GM23338 (cell line): ENCODE measurements around the gene TMEM170B. TPM values are rescaled to one million over a fixed set of nuclear protein-coding genes. Genes with fewer than 3 reads are reported as not detected.

Experiments used
- ATAC-seq: fragments of 200-7000 bp; cut with Tn5 transposase; 3 replicates; pipeline ENCODE4 v1.9.1; 2020
- DNase-seq: peaks from one replicate; pipeline ENCODE4 v3.0.0-alpha.2; 2015; ENCODE audit warnings: low spot score
- H2AFZ ChIP-seq: fragments of 200-600 bp; sonication (generic); 2 replicates; pipeline ENCODE4 v1.8.0; 2016; ENCODE audit warnings: antibody characterized with exemption, mild to moderate bottlenecking, moderate library complexity
- H3F3A ChIP-seq: fragments of 200-600 bp; sonication (generic); replicated peaks from 2 replicates; pipeline ENCODE4 v1.8.0; 2017; ENCODE audit warnings: antibody characterized with exemption, mixed run types, low read depth
- H3K27ac ChIP-seq: fragments of 200-600 bp; sonication (generic); 2 replicates; pipeline ENCODE4 v1.6.1; 2016; ENCODE audit warnings: low read depth
- H3K27me3 ChIP-seq: fragments of 200-600 bp; sonication (generic); 2 replicates; pipeline ENCODE4 v1.8.0; 2016; ENCODE audit warnings: mild to moderate bottlenecking, mixed run types, moderate library complexity; ENCODE audit not compliant: insufficient read depth
- H3K36me3 ChIP-seq: fragments of 200-600 bp; sonication (generic); 2 replicates; pipeline ENCODE4 v1.8.0; 2016; ENCODE audit warnings: mild to moderate bottlenecking; ENCODE audit not compliant: insufficient read depth
- H3K4me1 ChIP-seq: fragments of 200-600 bp; sonication (generic); 2 replicates; pipeline ENCODE4 v1.8.0; 2016; ENCODE audit warnings: mild to moderate bottlenecking, moderate library complexity; ENCODE audit not compliant: insufficient read depth
- H3K4me2 ChIP-seq: fragments of 200-600 bp; sonication (generic); 2 replicates; pipeline ENCODE4 v1.7.1; 2017; ENCODE audit warnings: mixed run types
- H3K4me3 ChIP-seq: fragments of 200-600 bp; sonication (generic); 2 replicates; pipeline ENCODE4 v1.6.1; 2016; ENCODE audit warnings: mixed run types
- H3K79me2 ChIP-seq: fragments of 200-600 bp; sonication (generic); replicated peaks from 2 replicates; pipeline ENCODE4 v1.8.0; 2017; ENCODE audit warnings: mild to moderate bottlenecking; ENCODE audit not compliant: insufficient read depth
- H3K9me2 ChIP-seq: fragments of 200-600 bp; sonication (generic); 2 replicates; pipeline ENCODE4 v1.8.0; 2017; ENCODE audit not compliant: insufficient read depth
- H4K20me1 ChIP-seq: fragments of 200-600 bp; sonication (generic); replicated peaks from 2 replicates; pipeline ENCODE4 v1.8.0; 2017; ENCODE audit warnings: mild to moderate bottlenecking; ENCODE audit not compliant: insufficient read depth
- H3K27ac Mint-ChIP-seq: 2 replicates; pipeline ENCODE4 v1.8.0; 2020; ENCODE audit warnings: inconsistent platforms, mild to moderate bottlenecking, moderate library complexity, mixed read lengths
- H3K27me3 Mint-ChIP-seq: 3 replicates; pipeline ENCODE4 v1.8.0; 2022; ENCODE audit warnings: low read depth, mild to moderate bottlenecking, moderate library complexity, mixed read lengths, inconsistent platforms; ENCODE audit not compliant: insufficient read depth, poor library complexity
- H3K36me3 Mint-ChIP-seq: 3 replicates; pipeline ENCODE4 v1.8.0; 2021; ENCODE audit warnings: low read depth, mild to moderate bottlenecking, inconsistent platforms, moderate library complexity, mixed read lengths
- H3K4me1 Mint-ChIP-seq: 3 replicates; pipeline ENCODE4 v1.8.0; 2020; ENCODE audit warnings: mild to moderate bottlenecking, inconsistent platforms, mixed read lengths
- H3K4me3 Mint-ChIP-seq: 3 replicates; pipeline ENCODE4 v1.8.0; 2021; ENCODE audit warnings: moderate library complexity, mild to moderate bottlenecking, inconsistent platforms, mixed read lengths
- H3K9me3 Mint-ChIP-seq: 3 replicates; pipeline ENCODE4 v1.8.0; 2020; ENCODE audit warnings: moderate library complexity, mild to moderate bottlenecking, inconsistent platforms, mixed read lengths
- CREB1 ChIP-seq: fragments of 250-450 bp; sonication (Bioruptor Pico); IDR thresholded peaks from 2 replicates; pipeline ENCODE4 v1.5.0; 2020; ENCODE audit warnings: low read depth, mild to moderate bottlenecking, moderate library complexity
- CTCF ChIP-seq, 2 experiments: fragments of 200-600 bp in 1 of 2; sonication (generic) in 1 of 2; conservative IDR thresholded peaks; 2 replicates each; pipeline versions ENCODE4 v1.5.1 to v1.6.1; 2016 to 2017; ENCODE audit warnings: antibody characterized with exemption in 2 of 2, low read depth in 2 of 2, mild to moderate bottlenecking in 2 of 2, moderate library complexity in 1 of 2
- ETS1 ChIP-seq: IDR thresholded peaks from 2 replicates; pipeline ENCODE4 v1.6.1; 2016; ENCODE audit warnings: antibody characterized with exemption
- EZH2 ChIP-seq: fragments of 200-600 bp; sonication (generic); IDR thresholded peaks from one replicate; pipeline ENCODE4 v1.8.0; 2017; ENCODE audit warnings: antibody characterized with exemption, mild to moderate bottlenecking, low read depth; ENCODE audit not compliant: unreplicated experiment
- EZH2phosphoT487 ChIP-seq: fragments of 200-600 bp; sonication (generic); IDR thresholded peaks from one replicate; pipeline ENCODE4 v1.8.1; 2018; ENCODE audit warnings: antibody characterized with exemption; ENCODE audit not compliant: unreplicated experiment
- JUNB ChIP-seq: IDR thresholded peaks from one replicate; pipeline ENCODE4 v1.6.1; 2016; ENCODE audit warnings: antibody characterized with exemption; ENCODE audit not compliant: unreplicated experiment
- NANOG ChIP-seq: IDR thresholded peaks from 2 replicates; pipeline ENCODE4 v1.6.1; 2016; ENCODE audit warnings: antibody characterized with exemption, borderline replicate concordance
- POLR2AphosphoS5 ChIP-seq: IDR thresholded peaks from 2 replicates; pipeline ENCODE4 v1.6.1; 2016; ENCODE audit warnings: antibody characterized with exemption, low read depth
- REST ChIP-seq: IDR thresholded peaks from one replicate; pipeline ENCODE4 v1.6.1; 2018; ENCODE audit warnings: antibody characterized with exemption; ENCODE audit not compliant: unreplicated experiment
- STAT1 ChIP-seq: IDR thresholded peaks from one replicate; pipeline ENCODE4 v1.6.1; 2016; ENCODE audit warnings: antibody characterized with exemption; ENCODE audit not compliant: unreplicated experiment
- ZNF114 ChIP-seq: fragments of 250-450 bp; sonication (Bioruptor Pico); IDR thresholded peaks from 2 replicates; pipeline ENCODE4 v1.5.0; 2020; ENCODE audit warnings: mild to moderate bottlenecking, moderate library complexity
- ZNF331 ChIP-seq: fragments of 250-450 bp; sonication (Bioruptor Pico); IDR thresholded peaks from 2 replicates; pipeline ENCODE4 v1.5.0; 2020; ENCODE audit warnings: low read depth, mild to moderate bottlenecking, moderate library complexity
- ZNF462 ChIP-seq: fragments of 250-450 bp; sonication (Bioruptor Pico); IDR thresholded peaks from 2 replicates; pipeline ENCODE4 v1.5.0; 2020; ENCODE audit warnings: mild to moderate bottlenecking, moderate library complexity
- polyA plus RNA-seq: library from polyadenylated mRNA; unstranded; fragments of >200 nt; fragmentation: Nextera tagmentation; extraction: Ambion mirVana; gene quantifications from 2 replicates; pipeline ENCODE4 v1.2.1, GENCODE V29; 2016
- total RNA-seq: library from RNA; depleted of rRNA; stranded (reverse); fragments of >200 nt; shearing (Covaris generic); gene quantifications from 2 replicates; pipeline ENCODE4 v1.2.3, GENCODE V29; 2014

Gene TMEM170B
- total and polyA plus RNA-seq, 2 experiments from 2014 or later = 2.0 to 6.9 TPM

- H3K36me3 Mint-ChIP-seq = no peaks in the 10 kb centered on the region; the same call in 2 of the 3 replicates
- Histone ChIP-seq H3K4me2 (no peak overlapping the region), H2AFZ (peak overlapping the region; percentile 69; the same call in 1 of the 2 replicates), H4K20me1 (no peaks in the 10 kb centered on the region), H3K79me2 (no peaks in the 10 kb centered on the region), H3K27me3 (no peaks in the 10 kb centered on the region), H3K9me2 (no peaks in the 10 kb centered on the region), H3F3A (no peaks in the 10 kb centered on the region), H3K4me1 (no peaks in the 10 kb centered on the region; the same call in 1 of the 2 replicates), H3K27ac (no peak overlapping the region), H3K4me3 (no peak overlapping the region), H3K36me3 (no peaks in the 10 kb centered on the region)
- no peak overlapping the region for H3K4me3 Mint-ChIP-seq
- TF ChIP-seq REST = no peak
- TF ChIP-seq ETS1 = no peak
- no peak for TF ChIP-seq STAT1
- TF ChIP-seq EZH2phosphoT487 = no peak
- no peak for TF ChIP-seq CREB1 (CRISPR knock-in tag)
- no peak for TF ChIP-seq JUNB
- no peak for TF ChIP-seq POLR2AphosphoS5
- TF ChIP-seq ZNF331 (CRISPR knock-in tag) = no peak
- no peak for TF ChIP-seq EZH2
- no peak for TF ChIP-seq ZNF114 (CRISPR knock-in tag)
- no peak for TF ChIP-seq CTCF (conservative IDR thresholded peaks at IDR 0.05; ENCODE audit: low read depth in 2 of 2)
- TF ChIP-seq NANOG = no peak
- TF ChIP-seq ZNF462 (CRISPR knock-in tag) = no peak
- ATAC-seq (no peak), DNase-seq (no peak)
- peaks cover 7% of the 10 kb centered on the region for H3K27me3 Mint-ChIP-seq
- peaks cover 31% of the 10 kb centered on the region for H3K4me1 Mint-ChIP-seq
- H3K27ac Mint-ChIP-seq = no peak overlapping the region
- no peaks in the 10 kb centered on the region for H3K9me3 Mint-ChIP-seq
Observed at GRCh38 chr6:11606332-11606731, 68.8 kb downstream of the TMEM170B start.
